ENCODE results near the gene SULT4A1.

Gene SULT4A1

GRCh38 chr22:43833286-43834240, 28.8 kb downstream of the SULT4A1 start:
- Histone ChIP-seq H3K36me3 (ENCODE audit: control insufficient read depth, insufficient read depth, low read length) (no peaks in the 10 kb centered on the region), H3K27me3 (replicated peaks; ENCODE audit: control insufficient read depth, insufficient read depth, low read length) (no peaks in the 10 kb centered on the region; the same call in 1 of the 2 replicates), H3K4me3 (replicated peaks; ENCODE audit: low read depth, low read length) (no peak overlapping the region)
- DNase-seq (ENCODE audit: extremely low read depth, insufficient read length), result no peak
- no peak for TF ChIP-seq CTCF (IDR thresholded peaks at IDR 0.05; ENCODE audit: insufficient read depth, low read length, poor library complexity, severe bottlenecking)

- TF ChIP-seq CTCF (IDR thresholded peaks at IDR 0.05; ENCODE audit: insufficient read depth, low read length, poor library complexity, severe bottlenecking), result no peak
- Histone ChIP-seq H3K27me3 (replicated peaks; ENCODE audit: control insufficient read depth, insufficient read depth, low read length) (no peaks in the 10 kb centered on the region; the same call in 1 of the 2 replicates), H3K4me3 (replicated peaks; ENCODE audit: low read depth, low read length) (no peak overlapping the region), H3K36me3 (ENCODE audit: control insufficient read depth, insufficient read depth, low read length) (no peaks in the 10 kb centered on the region)
- no peak for DNase-seq (ENCODE audit: extremely low read depth, insufficient read length)
These were observed 29.7 kb downstream of the SULT4A1 start for GRCh38 chr22:43832393-43833265.

- no peak for TF ChIP-seq CTCF (IDR thresholded peaks at IDR 0.05; ENCODE audit: insufficient read depth, low read length, poor library complexity, severe bottlenecking)
- no peak for DNase-seq (ENCODE audit: extremely low read depth, insufficient read length)
These were observed 30.5 kb downstream of the SULT4A1 start for GRCh38 chr22:43831561-43832392.

GRCh38 chr22:43830931-43831560, 31.3 kb downstream of the SULT4A1 start:
- Histone ChIP-seq H3K27me3 (replicated peaks; ENCODE audit: control insufficient read depth, insufficient read depth, low read length) (no peaks in the 10 kb centered on the region; the same call in 1 of the 2 replicates), H3K36me3 (ENCODE audit: control insufficient read depth, insufficient read depth, low read length) (no peaks in the 10 kb centered on the region), H3K4me3 (replicated peaks; ENCODE audit: low read depth, low read length) (no peak overlapping the region)
- TF ChIP-seq CTCF (IDR thresholded peaks at IDR 0.05; ENCODE audit: insufficient read depth, low read length, poor library complexity, severe bottlenecking), result no peak
- DNase-seq (ENCODE audit: extremely low read depth, insufficient read length), result no peak

More at GRCh38 chr22:43831561-43832392, 30.5 kb downstream of the SULT4A1 start:
- Histone ChIP-seq H3K4me3 (replicated peaks; ENCODE audit: low read depth, low read length) (no peak overlapping the region), H3K27me3 (replicated peaks; ENCODE audit: control insufficient read depth, insufficient read depth, low read length) (no peaks in the 10 kb centered on the region; the same call in 1 of the 2 replicates), H3K36me3 (ENCODE audit: control insufficient read depth, insufficient read depth, low read length) (no peaks in the 10 kb centered on the region)
